Memory B cell (primary cell): ENCODE results near the gene LYST.
"Not testable (repeated sequence)": the region's sequence is repeated elsewhere in the genome, so short reads cannot be mapped to it uniquely, and the experiment has no call there.

Source experiments
- ATAC-seq: fragments of 150-1000 bp; cut with Tn5 transposase; 2 replicates; pipeline ENCODE4 v1.10.0; 2021; ENCODE audit warnings: low read depth, mild to moderate bottlenecking, moderate library complexity
- DNase-seq, 2 donors: peaks; one replicate each; pipeline ENCODE4 v3.0.0; 2022; ENCODE audit warnings: low spot score in 2 of 2
- H3K27ac Mint-ChIP-seq: one replicate; pipeline ENCODE4 v1.8.0; 2022; ENCODE audit warnings: mild to moderate bottlenecking, moderate library complexity, mixed read lengths
- H3K27me3 Mint-ChIP-seq: one replicate; pipeline ENCODE4 v1.8.0; 2022; ENCODE audit warnings: mixed read lengths
- H3K36me3 Mint-ChIP-seq: one replicate; pipeline ENCODE4 v1.8.0; 2022; ENCODE audit warnings: mild to moderate bottlenecking, mixed read lengths
- H3K4me1 Mint-ChIP-seq: one replicate; pipeline ENCODE4 v1.8.0; 2022; ENCODE audit warnings: mixed read lengths
- H3K4me3 Mint-ChIP-seq: one replicate; pipeline ENCODE4 v1.8.0; 2022; ENCODE audit warnings: mild to moderate bottlenecking, moderate library complexity, mixed read lengths
- H3K9me3 Mint-ChIP-seq: one replicate; pipeline ENCODE4 v1.8.0; 2022; ENCODE audit warnings: mixed read lengths

LYST gene

DNA sequence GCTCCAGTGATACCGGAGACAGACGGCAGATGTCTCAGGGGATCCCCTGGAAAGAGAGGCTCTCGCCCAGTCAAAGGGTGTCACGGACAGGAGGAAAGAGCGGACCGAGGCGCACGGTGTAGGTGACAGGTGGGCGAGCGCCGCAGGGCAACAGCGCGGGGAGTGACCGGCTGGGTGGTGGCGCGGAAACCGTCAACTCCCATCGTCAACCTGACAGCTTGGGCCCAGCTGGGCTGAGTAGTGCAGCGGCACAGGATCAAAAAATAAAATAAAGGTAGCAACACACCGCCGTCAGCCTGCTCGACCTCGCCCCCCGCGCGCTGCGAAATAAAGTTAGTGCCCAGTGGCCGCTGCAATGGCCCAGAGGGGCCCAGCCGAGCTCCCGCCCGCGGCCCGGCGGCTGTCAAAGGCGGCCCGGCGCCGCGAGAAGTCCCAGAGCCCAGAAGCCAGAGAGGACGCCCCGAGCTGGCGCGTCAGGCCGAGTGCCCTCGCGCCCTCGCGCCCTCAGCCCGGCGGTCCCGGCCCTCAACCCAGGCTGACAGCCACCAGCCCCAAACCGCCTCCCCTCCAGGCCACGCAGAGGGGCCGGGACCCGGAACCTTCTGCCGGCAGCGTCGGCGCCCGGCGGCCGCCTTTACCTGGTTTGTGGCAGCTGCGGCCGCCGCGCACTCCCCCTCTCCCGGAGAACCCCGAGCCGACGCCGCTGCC lies at the start of gene LYST:
TSS of gene LYST (minus strand) at position 702 of the 708 bp plus-strand sequence. CDS start 36,489 bp downstream, outside the sequence.
- H3K9me3 Mint-ChIP-seq: no peaks in the 10 kb centered on the region
- peaks cover 7% of the 10 kb centered on the region for H3K36me3 Mint-ChIP-seq
- H3K27ac Mint-ChIP-seq: peak within 1 kb of the TSS; percentile 100
- ATAC-seq (peak; percentile 36), DNase-seq (peak; percentile 64)
- H3K4me3 Mint-ChIP-seq: peak within 1 kb of the TSS; percentile 97
- H3K27me3 Mint-ChIP-seq: no peaks in the 10 kb centered on the region
- H3K4me1 Mint-ChIP-seq: peaks cover 33% of the 10 kb centered on the region

- not testable (repeated sequence) for H3K27ac Mint-ChIP-seq, H3K36me3 Mint-ChIP-seq, DNase-seq, H3K9me3 Mint-ChIP-seq, ATAC-seq, H3K4me3 Mint-ChIP-seq, H3K27me3 Mint-ChIP-seq
- peaks cover 15% of the 10 kb centered on the region for H3K4me1 Mint-ChIP-seq
Measured at GRCh38 chr1:235915489-235915888, 48.8 kb upstream of the LYST start.

GRCh38 chr1:235913311-235913710 lies 46.6 kb upstream of the LYST start:
- Mint-ChIP-seq H3K36me3 (no peaks in the 10 kb centered on the region), H3K4me3 (no peak overlapping the region), H3K27ac (no peak overlapping the region), H3K4me1 (peaks cover 11% of the 10 kb centered on the region), H3K9me3 (no peaks in the 10 kb centered on the region), H3K27me3 (no peaks in the 10 kb centered on the region)
- no peak for ATAC-seq
- no peak for DNase-seq

GRCh38 chr1:235911876-235912275 lies 45.2 kb upstream of the LYST start:
- no peaks in the 10 kb centered on the region for H3K36me3 Mint-ChIP-seq
- H3K4me3 Mint-ChIP-seq: no peak overlapping the region
- no peaks in the 10 kb centered on the region for H3K27me3 Mint-ChIP-seq
- no peaks in the 10 kb centered on the region for H3K9me3 Mint-ChIP-seq
- DNase-seq (no peak), ATAC-seq (no peak)
- no peak overlapping the region for H3K27ac Mint-ChIP-seq
- peaks cover 13% of the 10 kb centered on the region for H3K4me1 Mint-ChIP-seq

- Mint-ChIP-seq H3K4me1 (peaks cover 13% of the 10 kb centered on the region), H3K9me3 (no peaks in the 10 kb centered on the region), H3K4me3 (no peak overlapping the region), H3K27ac (no peak overlapping the region), H3K36me3 (no peaks in the 10 kb centered on the region), H3K27me3 (no peaks in the 10 kb centered on the region)
- ATAC-seq (no peak), DNase-seq (no peak)
Measured at GRCh38 chr1:235911300-235911662, 44.6 kb upstream of the LYST start.

DNA sequence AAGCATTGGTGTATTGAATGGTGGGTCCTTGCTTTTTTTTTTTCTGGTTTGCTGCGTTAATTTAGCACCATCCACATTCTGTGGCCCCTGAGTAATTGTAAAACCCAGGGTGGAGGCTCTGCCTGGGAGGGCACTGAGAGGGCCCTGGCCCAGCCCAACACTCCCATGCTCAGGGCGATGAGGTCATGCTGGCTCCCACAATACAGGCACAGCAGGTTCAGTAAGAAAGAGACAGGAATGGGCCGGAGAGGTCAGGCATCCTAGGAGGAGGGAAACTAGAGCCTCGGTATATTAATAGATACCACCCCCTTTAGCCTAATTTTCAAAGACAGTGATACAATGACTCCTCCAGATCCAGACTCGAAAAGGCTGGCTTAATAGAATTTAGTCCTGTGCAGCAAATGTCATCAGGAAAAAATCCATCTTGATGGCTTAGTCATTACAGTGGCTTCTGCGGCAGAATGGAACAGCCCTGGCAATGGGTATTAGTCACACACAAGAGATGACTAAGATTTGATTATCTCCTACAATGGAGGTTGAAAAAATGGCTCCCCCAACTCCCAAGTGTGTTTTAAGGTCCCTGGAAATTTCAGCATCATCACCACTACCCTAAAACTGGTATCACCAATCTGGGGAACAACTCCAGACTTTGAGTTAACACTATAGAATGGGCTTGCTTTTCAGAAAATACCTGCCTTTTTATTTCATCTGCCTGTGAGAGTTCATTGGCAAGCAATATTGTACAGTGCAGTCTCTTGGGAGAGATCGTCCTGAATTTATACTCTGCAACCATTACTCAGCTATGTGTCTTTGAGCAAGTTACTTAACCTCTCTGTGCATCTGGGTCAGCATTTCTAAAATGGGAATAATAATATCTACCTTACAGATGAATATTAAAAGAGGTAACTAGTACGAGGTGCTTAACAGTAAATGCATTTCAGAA lies 43.9 kb upstream of the LYST start:
- H3K4me3 Mint-ChIP-seq: no peak overlapping the region
- DNase-seq: no peak

GRCh38 chr1:235908742-235909520 lies 42.2 kb upstream of the LYST start:
- Mint-ChIP-seq H3K27me3 (no peaks in the 10 kb centered on the region), H3K4me3 (no peak overlapping the region), H3K36me3 (no peaks in the 10 kb centered on the region), H3K27ac (no peak overlapping the region), H3K4me1 (peaks cover 8% of the 10 kb centered on the region), H3K9me3 (no peaks in the 10 kb centered on the region)
- no peak for DNase-seq
- ATAC-seq: no peak

More for the DNA sequence above, 43.9 kb upstream of the LYST start:
- no peaks in the 10 kb centered on the region for H3K27me3 Mint-ChIP-seq
- H3K27ac Mint-ChIP-seq: no peak overlapping the region
- no peak for ATAC-seq
- H3K4me1 Mint-ChIP-seq: peaks cover 10% of the 10 kb centered on the region
- H3K9me3 Mint-ChIP-seq: no peaks in the 10 kb centered on the region
- no peaks in the 10 kb centered on the region for H3K36me3 Mint-ChIP-seq

- H3K27me3 Mint-ChIP-seq: no peaks in the 10 kb centered on the region
- H3K4me1 Mint-ChIP-seq: peaks cover 8% of the 10 kb centered on the region
- peak overlapping the region; percentile 8 for H3K27ac Mint-ChIP-seq
- no peak overlapping the region for H3K4me3 Mint-ChIP-seq
- no peaks in the 10 kb centered on the region for H3K36me3 Mint-ChIP-seq
- H3K9me3 Mint-ChIP-seq: no peaks in the 10 kb centered on the region
- no peak for ATAC-seq
- DNase-seq: no peak
Measured at GRCh38 chr1:235907897-235908240, 41.2 kb upstream of the LYST start.

- Mint-ChIP-seq H3K27me3 (no peaks in the 10 kb centered on the region), H3K4me3 (no peak overlapping the region), H3K9me3 (no peaks in the 10 kb centered on the region), H3K4me1 (peaks cover 8% of the 10 kb centered on the region), H3K36me3 (no peaks in the 10 kb centered on the region), H3K27ac (peak overlapping the region; percentile 8)
- ATAC-seq (peak; percentile 24), DNase-seq (no peak)
Measured at GRCh38 chr1:235907187-235907896, 40.6 kb upstream of the LYST start.

GRCh38 chr1:235906436-235906835 lies 39.7 kb upstream of the LYST start:
- peaks cover 10% of the 10 kb centered on the region for H3K4me1 Mint-ChIP-seq
- no peaks in the 10 kb centered on the region for H3K9me3 Mint-ChIP-seq
- DNase-seq (no peak), ATAC-seq (no peak)
- no peak overlapping the region for H3K4me3 Mint-ChIP-seq
- no peak overlapping the region for H3K27ac Mint-ChIP-seq
- H3K27me3 Mint-ChIP-seq: no peaks in the 10 kb centered on the region
- H3K36me3 Mint-ChIP-seq: no peaks in the 10 kb centered on the region

GRCh38 chr1:235903809-235904208 lies 37.1 kb upstream of the LYST start:
- not testable (repeated sequence) for H3K36me3 Mint-ChIP-seq, H3K9me3 Mint-ChIP-seq, DNase-seq, H3K4me3 Mint-ChIP-seq, ATAC-seq, H3K27me3 Mint-ChIP-seq, H3K27ac Mint-ChIP-seq
- H3K4me1 Mint-ChIP-seq: peaks cover 17% of the 10 kb centered on the region

- ATAC-seq (no peak), DNase-seq (no peak)
- no peak overlapping the region for H3K4me3 Mint-ChIP-seq
- H3K9me3 Mint-ChIP-seq: no peaks in the 10 kb centered on the region
- no peaks in the 10 kb centered on the region for H3K27me3 Mint-ChIP-seq
- peaks cover 16% of the 10 kb centered on the region for H3K4me1 Mint-ChIP-seq
- H3K36me3 Mint-ChIP-seq: no peaks in the 10 kb centered on the region
- H3K27ac Mint-ChIP-seq: no peak overlapping the region
Measured at GRCh38 chr1:235902677-235903542, 36.2 kb upstream of the LYST start.

- H3K27me3 Mint-ChIP-seq: no peaks in the 10 kb centered on the region
- H3K4me3 Mint-ChIP-seq: no peak overlapping the region
- H3K9me3 Mint-ChIP-seq: no peaks in the 10 kb centered on the region
- peaks cover 11% of the 10 kb centered on the region for H3K4me1 Mint-ChIP-seq
- no peaks in the 10 kb centered on the region for H3K36me3 Mint-ChIP-seq
- ATAC-seq (no peak), DNase-seq (no peak)
- no peak overlapping the region for H3K27ac Mint-ChIP-seq
Measured at GRCh38 chr1:235901461-235901860, 34.8 kb upstream of the LYST start.
